Pancreas (tissue), 10 donors: ENCODE data around the gene SH3TC1. TPM values are rescaled to one million over a fixed set of nuclear protein-coding genes. Genes with fewer than 3 reads are reported as not detected.

Source experiments
- ATAC-seq, 4 donors: fragments of 200-7000 bp; cut with Tn5 transposase; one replicate each; pipeline versions ENCODE4 v1.8.0 to v1.9.1; 2020; ENCODE audit warnings: mild to moderate bottlenecking in 4 of 4, moderate library complexity in 4 of 4
- DNase-seq, 6 donors: peaks; one replicate each; pipeline ENCODE4 v3.0.0-alpha.2; 2020
- FAIRE-seq: peaks from 2 replicates; lab custom pipeline; 2012; peaks lifted over from hg19 to GRCh38; lab: Jason Lieb, UNC
- H3K27ac ChIP-seq, 4 donors: fragments of 200-600 bp; sonication (generic); 1 replicate in 3 of 4; 2 replicates in 1 of 4; pipeline versions ENCODE4 v1.5.0 to v1.8.0; 2020
- H3K27me3 ChIP-seq, 4 donors: fragments of 200-600 bp; one replicate each; pipeline ENCODE4 v1.8.0; 2021
- H3K36me3 ChIP-seq, 3 donors: fragments of 200-600 bp; sonication (generic) in 1 of 3; one replicate each; pipeline versions ENCODE4 v1.5.0 to v1.8.0; 2020 to 2021
- H3K4me1 ChIP-seq, 3 donors: fragments of 200-600 bp; one replicate each; pipeline ENCODE4 v1.8.0; 2021
- H3K4me3 ChIP-seq, 4 donors: fragments of 200-600 bp; sonication (generic) in 2 of 4; one replicate each; pipeline versions ENCODE4 v1.5.0 to v1.8.0; 2020 to 2021
- H3K9me3 ChIP-seq, 4 donors: fragments of 200-600 bp; one replicate each; pipeline ENCODE4 v1.8.0; 2021
- CTCF ChIP-seq, 4 donors: fragments of 200-600 bp; sonication (generic) in 3 of 4; IDR thresholded peaks; one replicate each; pipeline versions ENCODE4 v1.5.0 to v1.8.0; 2021; ENCODE audit warnings: antibody characterized with exemption in 4 of 4
- WGBS, 2 donors: extraction: QIAGEN DNeasy Blood & Tissue Kit; methylation state at CpG; one replicate each; pipeline ENCODE4 v1.1.7; 2013; 5-methylcytosine and 5-hydroxymethylcytosine counted together
- intact Hi-C, 3 donors: fragments of 100-400 bp; cut with DNase I; formaldehyde crosslinking; loops; one replicate each; pipeline versions ENCODE4 v1.11.1 to v1.14.2; 2022
- polyA plus RNA-seq, 2 donors: library from polyadenylated mRNA; stranded (reverse); fragments of 200-250 nt; gene quantifications; one replicate each; pipeline ENCODE4 v1.2.3, GENCODE V29; 2013
- total RNA-seq, 6 donors: library from RNA; stranded (reverse); fragmentation: NEBNext Ultra II Directional in 4 of 6; extraction: Animal tissue kit (Norgen Biotek cat#: 25700) in 4 of 6; gene quantifications; one replicate each; pipeline versions ENCODE4 v1.2.1 to v1.2.4, GENCODE V29; 2021 to 2023
- donor health status: healthy with polysubstance abuse.
- donor health status: DM: no; HTN: no; CAD: no; lungs with moderate emphysema.
- donor health status: DM: no; HTN: no; CAD: no.
- donor health status: control.
- donor health status: control.
- donor health status: Bipolar disorder and iron deficiency.
- donor health status: DM: yes; HTN: yes; CAD: no.
- donor health status: DM: no; HTN: no; CAD: no.
- donor health status: DM: no; HTN: no; CAD: no.
- donor health status: DM: yes; HTN: yes; CAD: no.

The SH3TC1 gene
- total and polyA plus RNA-seq, 8 donors = 12.5 to 28.0 (median 19.6) TPM

DNA sequence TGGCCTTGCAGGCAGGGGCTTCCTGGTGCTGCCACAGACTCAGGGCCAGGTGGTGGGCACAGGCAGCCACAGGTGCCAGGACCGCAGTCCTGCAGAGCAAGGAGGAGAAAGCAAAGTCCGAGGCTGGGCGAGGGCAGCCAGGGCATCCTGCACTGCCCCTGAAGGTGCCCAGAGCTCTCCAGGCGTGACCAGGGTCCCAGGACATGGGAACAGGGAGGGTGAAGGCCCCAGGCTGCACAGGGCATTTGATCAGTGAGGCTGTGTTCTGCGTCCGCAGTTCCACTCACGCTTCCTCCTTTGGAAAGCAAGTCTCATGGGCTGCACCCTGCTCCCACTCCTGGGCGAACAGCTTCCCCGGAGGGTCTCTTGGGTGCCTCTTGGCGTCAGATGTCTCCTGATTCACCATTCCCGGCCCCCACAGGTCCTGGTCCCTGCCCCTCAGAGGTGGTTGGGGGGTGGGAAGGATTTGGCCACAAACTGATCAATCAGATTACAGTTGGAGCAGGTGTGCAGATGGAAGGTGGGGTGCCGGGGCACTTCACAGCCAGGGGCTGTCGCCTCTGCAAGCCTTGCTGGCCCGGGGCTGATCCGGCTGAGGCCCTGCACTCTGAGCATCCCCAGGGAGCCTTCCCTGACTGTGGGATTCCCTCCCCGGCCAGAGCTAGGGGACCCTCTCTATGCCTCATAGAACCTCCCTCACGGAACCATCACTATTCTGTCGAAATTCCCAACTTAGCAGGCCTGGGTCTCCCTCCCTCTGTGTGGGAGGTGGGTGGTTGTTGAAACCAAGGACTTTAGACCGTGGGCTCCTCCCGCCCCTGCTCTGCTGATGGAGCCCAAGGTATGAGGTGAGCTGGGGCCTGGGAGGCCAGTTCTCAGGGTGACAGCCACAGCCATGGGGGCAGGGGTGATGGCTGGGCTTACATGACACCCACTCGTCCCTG lies 3.3 kb downstream of the SH3TC1 start:
- no peaks in the 10 kb centered on the region for H3K9me3 ChIP-seq
- no peak for FAIRE-seq
- WGBS, 2 donors = 83 to 84% methylated on average over 21 of the region's 21 CpGs
- H3K36me3 ChIP-seq = no peaks in the 10 kb centered on the region
- no peak for ATAC-seq
- peaks cover 17 to 29% (median 23%) of the 10 kb centered on the region in 3 donors for H3K4me1 ChIP-seq
- H3K27ac ChIP-seq = no peak overlapping the region
- DNase-seq = no peak
- intact Hi-C loops = no loop called here
- H3K27me3 ChIP-seq = no peaks in the 10 kb centered on the region
- no peak for TF ChIP-seq CTCF (IDR thresholded peaks at IDR 0.05)
- peak overlapping the region in 1 of 4 donors; percentile 63 for H3K4me3 ChIP-seq

GRCh38 chr4:8203052-8203401 lies 3.9 kb downstream of the SH3TC1 start:
- Histone ChIP-seq H3K36me3 (no peaks in the 10 kb centered on the region), H3K27ac (no peak overlapping the region), H3K4me3 (no peak overlapping the region), H3K9me3 (no peaks in the 10 kb centered on the region), H3K27me3 (no peaks in the 10 kb centered on the region), H3K4me1 (peaks cover 15 to 27% (median 23%) of the 10 kb centered on the region in 3 donors)
- ATAC-seq (no peak), FAIRE-seq (no peak), DNase-seq (no peak)
- intact Hi-C loops = no loop called here
- 87 to 90% methylated on average over 7 of the region's 7 CpGs for WGBS, 2 donors
- no peak for TF ChIP-seq CTCF (IDR thresholded peaks at IDR 0.05)

GRCh38 chr4:8203817-8204216 lies 4.7 kb downstream of the SH3TC1 start:
- WGBS, 2 donors = 86 to 92% methylated on average over 10 of the region's 10 CpGs
- DNase-seq (peak in 2 of 6 donors; percentile 18 to 44), FAIRE-seq (no peak), ATAC-seq (no peak)
- Histone ChIP-seq H3K36me3 (no peaks in the 10 kb centered on the region), H3K27me3 (no peaks in the 10 kb centered on the region), H3K4me3 (no peak overlapping the region), H3K9me3 (no peaks in the 10 kb centered on the region), H3K27ac (no peak overlapping the region), H3K4me1 (peaks cover 7 to 19% (median 16%) of the 10 kb centered on the region in 3 donors)
- TF ChIP-seq CTCF (IDR thresholded peaks at IDR 0.05) = no peak
- intact Hi-C loops = no loop called here

- DNase-seq (peak in 1 of 6 donors; percentile 72), ATAC-seq (no peak), FAIRE-seq (no peak)
- no peak overlapping the region for H3K4me3 ChIP-seq
- no peaks in the 10 kb centered on the region for H3K36me3 ChIP-seq
- no peaks in the 10 kb centered on the region for H3K9me3 ChIP-seq
- TF ChIP-seq CTCF (IDR thresholded peaks at IDR 0.05) = no peak
- no peaks in the 10 kb centered on the region for H3K27me3 ChIP-seq
- H3K27ac ChIP-seq = no peak overlapping the region
- peaks cover 7 to 18% (median 15%) of the 10 kb centered on the region in 3 donors for H3K4me1 ChIP-seq
- intact Hi-C loops = no loop called here
- WGBS, 2 donors = 91 to 96% methylated on average over 31 of the region's 31 CpGs
Observed at GRCh38 chr4:8204576-8205227, 5.6 kb downstream of the SH3TC1 start.
